Mesendoderm (in vitro differentiated cells): ENCODE data around the gene ZNRF3.
A peak's percentile ranks its signal among the peaks of the same experiment; 100 is the strongest.

ENCODE experiments used
- DNase-seq: peaks from one replicate; pipeline ENCODE4 v3.0.0; 2013
- H2AK5ac ChIP-seq: 2 replicates; pipeline ENCODE4 v1.6.1; 2013; ENCODE audit warnings: low read length, inconsistent platforms
- H2BK120ac ChIP-seq: 2 replicates; pipeline ENCODE4 v1.6.1; 2013; ENCODE audit warnings: low read depth, mild to moderate bottlenecking, low read length, moderate library complexity, mixed read lengths
- H2BK15ac ChIP-seq: replicated peaks from 2 replicates; pipeline ENCODE4 v1.6.1; 2013; ENCODE audit warnings: low read depth, mild to moderate bottlenecking, moderate library complexity
- H2BK5ac ChIP-seq: 2 replicates; pipeline ENCODE4 v1.6.1; 2013; ENCODE audit warnings: low read length, inconsistent platforms
- H3K18ac ChIP-seq: 2 replicates; pipeline ENCODE4 v1.6.1; 2013; ENCODE audit warnings: mild to moderate bottlenecking, low read length, mixed read lengths
- H3K23ac ChIP-seq: one replicate; pipeline ENCODE4 v1.6.1; 2013; ENCODE audit warnings: low read length
- H3K27ac ChIP-seq: 2 replicates; pipeline ENCODE4 v1.5.1; 2013; ENCODE audit warnings: low read depth, mild to moderate bottlenecking, inconsistent platforms, low read length, moderate library complexity
- H3K27me3 ChIP-seq: 2 replicates; pipeline ENCODE4 v1.6.1; 2013; ENCODE audit warnings: low read length, control low read depth, mild to moderate bottlenecking, inconsistent platforms; ENCODE audit not compliant: insufficient read depth, poor library complexity
- H3K36me3 ChIP-seq: 2 replicates; pipeline ENCODE4 v1.6.1; 2013; ENCODE audit warnings: low read length, inconsistent platforms; ENCODE audit not compliant: control insufficient read depth, insufficient read depth
- H3K4ac ChIP-seq: one replicate; pipeline ENCODE4 v1.6.1; 2013; ENCODE audit warnings: low read depth, mild to moderate bottlenecking, low read length, moderate library complexity
- H3K4me1 ChIP-seq: 2 replicates; pipeline ENCODE4 v1.6.1; 2013; ENCODE audit warnings: low read depth, low read length, inconsistent platforms; ENCODE audit not compliant: control insufficient read depth
- H3K4me2 ChIP-seq: 2 replicates; pipeline ENCODE4 v1.6.1; 2013; ENCODE audit warnings: low read length
- H3K4me3 ChIP-seq: 2 replicates; pipeline ENCODE4 v1.5.1; 2013; ENCODE audit warnings: mild to moderate bottlenecking, low read length
- H3K56ac ChIP-seq: one replicate; pipeline ENCODE4 v1.6.1; 2013; ENCODE audit warnings: low read length
- H3K79me1 ChIP-seq: 2 replicates; pipeline ENCODE4 v1.6.1; 2013; ENCODE audit warnings: low read length, inconsistent platforms
- H3K79me2 ChIP-seq: 2 replicates; pipeline ENCODE4 v1.6.1; 2013; ENCODE audit warnings: mild to moderate bottlenecking, low read length; ENCODE audit not compliant: control insufficient read depth, insufficient read depth
- H3K9ac ChIP-seq: 2 replicates; pipeline ENCODE4 v1.6.1; 2013; ENCODE audit warnings: low read length, inconsistent platforms
- H4K5ac ChIP-seq: one replicate; pipeline ENCODE4 v1.6.1; 2013; ENCODE audit warnings: low read length
- H4K8ac ChIP-seq: one replicate; pipeline ENCODE4 v1.6.1; 2013; ENCODE audit warnings: low read depth, mild to moderate bottlenecking, control low read depth, low read length, moderate library complexity
- WGBS: extraction: QIAGEN DNeasy Blood & Tissue Kit; methylation state at CpG from one replicate; pipeline ENCODE4 v1.1.7; 2013; ENCODE audit warnings: low lambda C conversion rate, missing lambda C conversion rate; ENCODE audit not compliant: insufficient coverage; ENCODE audit errors: extremely low coverage; 5-methylcytosine and 5-hydroxymethylcytosine counted together

Gene ZNRF3

DNA sequence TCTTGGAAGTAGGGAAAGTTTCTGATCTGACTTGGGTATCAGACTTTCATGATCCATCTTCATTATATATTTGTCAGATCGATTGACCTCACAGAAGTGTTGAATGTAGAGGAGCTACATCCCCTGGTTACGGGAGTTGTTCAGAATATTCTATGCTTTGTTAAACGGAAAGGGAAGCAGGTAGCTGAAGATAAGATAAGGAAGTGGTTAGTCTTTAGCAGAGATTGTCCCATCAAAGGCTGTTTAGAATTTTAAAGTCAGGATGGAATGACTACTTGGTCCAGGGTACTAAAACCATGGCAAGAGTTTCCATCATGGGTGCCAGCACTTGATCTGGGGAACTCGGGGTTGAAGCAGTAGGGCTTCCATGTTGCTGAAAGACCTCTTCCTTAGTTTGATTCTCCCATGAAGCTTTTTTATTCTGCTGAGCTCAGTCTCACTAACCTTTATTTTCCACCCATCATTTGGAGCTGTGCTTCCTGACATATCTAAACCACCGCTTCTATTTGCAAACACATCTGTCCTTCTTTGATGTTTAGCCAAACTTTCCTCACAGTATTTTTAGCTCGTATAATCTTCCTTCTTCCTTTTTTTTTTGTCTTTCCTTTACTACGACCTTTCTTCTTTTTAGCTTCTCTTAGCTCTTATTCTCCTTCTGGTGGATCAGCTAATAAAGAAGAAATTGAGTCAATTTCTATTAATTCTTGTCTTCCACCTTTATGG, 182.3 kb downstream of the ZNRF3 start:
- Histone ChIP-seq H3K4me2 (no peak overlapping the region), H3K23ac (no peak overlapping the region), H3K27me3 (peaks cover 4% of the 10 kb centered on the region), H3K4me1 (no peaks in the 10 kb centered on the region), H2BK120ac (no peak overlapping the region), H3K27ac (no peak overlapping the region), H3K4ac (no peak overlapping the region), H3K56ac (no peak overlapping the region), H3K4me3 (no peak overlapping the region), H4K8ac (no peak overlapping the region), H3K18ac (no peak overlapping the region), H3K79me2 (no peaks in the 10 kb centered on the region), H3K79me1 (no peaks in the 10 kb centered on the region), H2AK5ac (no peak overlapping the region), H2BK5ac (no peak overlapping the region), H4K5ac (no peak overlapping the region), H3K36me3 (no peaks in the 10 kb centered on the region), H2BK15ac (no peak overlapping the region), H3K9ac (no peak overlapping the region)
- DNase-seq = no peak
- WGBS = no CpG with 5 or more reads among the region's 7 CpGs

DNA sequence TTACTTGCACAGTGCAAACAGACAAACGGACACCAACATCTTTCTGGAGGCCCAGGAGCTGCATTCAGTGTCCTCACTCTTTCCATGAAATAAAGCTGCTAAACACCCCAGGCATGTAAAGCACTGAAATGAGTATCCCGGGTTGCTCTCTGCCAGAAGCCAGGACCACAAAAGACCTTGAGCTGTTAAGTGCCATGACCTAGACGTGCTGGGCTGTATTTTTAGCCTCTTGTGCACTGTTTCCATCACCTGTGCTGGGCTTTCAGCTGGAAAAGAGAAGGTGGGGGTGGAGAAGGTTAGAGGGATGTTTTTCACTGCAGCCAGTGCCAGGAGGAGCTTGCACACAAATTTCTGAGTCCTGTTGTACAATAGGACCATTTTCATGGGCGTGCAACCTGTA, 186.1 kb downstream of the ZNRF3 start:
- no peaks in the 10 kb centered on the region for H3K4me1 ChIP-seq
- no peaks in the 10 kb centered on the region for H3K36me3 ChIP-seq
- no peak overlapping the region for H3K4me3 ChIP-seq
- no peak overlapping the region for H3K9ac ChIP-seq
- H3K27ac ChIP-seq = no peak overlapping the region
- WGBS = no CpG with 5 or more reads among the region's 4 CpGs
- H2BK15ac ChIP-seq = no peak overlapping the region
- no peak overlapping the region for H3K56ac ChIP-seq
- H4K5ac ChIP-seq = no peak overlapping the region
- H3K23ac ChIP-seq = no peak overlapping the region
- H2BK5ac ChIP-seq = no peak overlapping the region
- no peaks in the 10 kb centered on the region for H3K79me1 ChIP-seq
- no peak for DNase-seq
- H2AK5ac ChIP-seq = no peak overlapping the region
- H2BK120ac ChIP-seq = no peak overlapping the region
- no peaks in the 10 kb centered on the region for H3K79me2 ChIP-seq
- H4K8ac ChIP-seq = no peak overlapping the region
- no peak overlapping the region for H3K18ac ChIP-seq
- no peak overlapping the region for H3K4me2 ChIP-seq
- H3K4ac ChIP-seq = no peak overlapping the region
- peaks cover 5% of the 10 kb centered on the region for H3K27me3 ChIP-seq

DNA sequence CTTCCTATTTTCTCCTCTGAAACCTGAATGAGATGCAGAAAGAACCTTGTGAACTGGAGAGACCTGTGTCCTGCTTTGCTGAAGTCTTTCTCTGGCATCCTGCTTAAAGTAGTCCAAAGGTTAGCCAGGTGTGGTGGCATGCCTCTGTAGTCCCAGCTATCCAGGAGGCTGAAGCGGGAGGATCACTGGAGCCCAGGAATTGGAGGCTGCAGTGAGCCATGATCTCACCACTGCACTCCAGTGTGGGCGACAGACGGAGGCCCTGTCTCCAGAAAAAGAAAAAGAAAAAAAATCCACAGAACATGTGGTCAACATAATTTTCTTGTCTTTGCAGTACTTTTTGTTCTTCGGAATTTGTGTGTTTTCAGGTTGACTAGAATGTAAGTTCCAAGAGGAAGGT, 187.1 kb downstream of the ZNRF3 start:
- Histone ChIP-seq H2BK5ac (no peak overlapping the region), H3K4ac (no peak overlapping the region), H3K4me2 (no peak overlapping the region), H3K23ac (no peak overlapping the region), H4K8ac (no peak overlapping the region), H3K79me2 (no peaks in the 10 kb centered on the region), H2BK15ac (no peak overlapping the region), H3K27me3 (peaks cover 5% of the 10 kb centered on the region), H3K36me3 (no peaks in the 10 kb centered on the region), H3K4me3 (no peak overlapping the region), H3K18ac (no peak overlapping the region), H3K27ac (no peak overlapping the region), H2BK120ac (no peak overlapping the region), H3K9ac (no peak overlapping the region), H3K4me1 (no peaks in the 10 kb centered on the region), H3K79me1 (no peaks in the 10 kb centered on the region), H3K56ac (no peak overlapping the region), H2AK5ac (no peak overlapping the region), H4K5ac (no peak overlapping the region)
- no CpG with 5 or more reads among the region's 4 CpGs for WGBS
- no peak for DNase-seq

DNA sequence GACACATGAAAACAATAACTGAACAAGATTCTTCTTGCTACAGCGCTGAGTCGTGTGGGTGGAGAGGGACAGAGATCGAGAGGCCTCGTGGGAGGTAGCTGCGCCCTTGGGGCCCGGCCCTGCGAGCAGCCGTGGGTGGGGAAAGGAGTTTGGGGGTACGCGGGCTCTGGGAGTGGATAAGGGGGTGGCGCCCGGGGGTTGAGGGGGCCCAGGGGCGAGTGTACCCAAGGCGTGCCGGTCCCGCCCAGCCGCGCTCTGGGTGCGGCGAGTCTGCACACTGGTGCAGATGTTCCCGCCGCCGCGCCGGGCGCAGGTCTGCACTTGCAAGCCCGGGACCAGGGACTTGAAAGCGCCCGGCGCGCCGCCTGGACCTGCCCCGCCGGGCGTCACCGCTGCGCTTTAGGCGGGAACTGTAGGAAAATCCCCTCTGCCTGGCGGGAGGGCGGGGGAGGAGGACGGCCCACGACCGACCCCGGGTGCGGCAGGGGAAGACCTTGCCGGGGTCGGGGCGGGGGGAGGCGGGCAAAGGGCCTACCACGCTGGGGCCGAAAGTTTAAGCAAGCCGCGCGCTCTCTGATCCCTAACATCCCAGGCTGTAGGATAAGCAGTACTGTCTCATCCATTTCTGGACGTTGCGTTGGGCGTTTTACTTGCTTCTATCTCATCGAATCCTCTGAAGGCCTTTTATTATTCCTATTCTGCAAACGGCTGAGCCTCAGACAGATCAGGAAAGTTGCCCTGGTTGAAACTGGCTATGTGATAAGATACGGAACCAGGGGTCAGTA, 188.1 kb downstream of the ZNRF3 start:
- peak overlapping the region; percentile 6 for H3K4me2 ChIP-seq
- no peak overlapping the region for H3K4me3 ChIP-seq

DNA sequence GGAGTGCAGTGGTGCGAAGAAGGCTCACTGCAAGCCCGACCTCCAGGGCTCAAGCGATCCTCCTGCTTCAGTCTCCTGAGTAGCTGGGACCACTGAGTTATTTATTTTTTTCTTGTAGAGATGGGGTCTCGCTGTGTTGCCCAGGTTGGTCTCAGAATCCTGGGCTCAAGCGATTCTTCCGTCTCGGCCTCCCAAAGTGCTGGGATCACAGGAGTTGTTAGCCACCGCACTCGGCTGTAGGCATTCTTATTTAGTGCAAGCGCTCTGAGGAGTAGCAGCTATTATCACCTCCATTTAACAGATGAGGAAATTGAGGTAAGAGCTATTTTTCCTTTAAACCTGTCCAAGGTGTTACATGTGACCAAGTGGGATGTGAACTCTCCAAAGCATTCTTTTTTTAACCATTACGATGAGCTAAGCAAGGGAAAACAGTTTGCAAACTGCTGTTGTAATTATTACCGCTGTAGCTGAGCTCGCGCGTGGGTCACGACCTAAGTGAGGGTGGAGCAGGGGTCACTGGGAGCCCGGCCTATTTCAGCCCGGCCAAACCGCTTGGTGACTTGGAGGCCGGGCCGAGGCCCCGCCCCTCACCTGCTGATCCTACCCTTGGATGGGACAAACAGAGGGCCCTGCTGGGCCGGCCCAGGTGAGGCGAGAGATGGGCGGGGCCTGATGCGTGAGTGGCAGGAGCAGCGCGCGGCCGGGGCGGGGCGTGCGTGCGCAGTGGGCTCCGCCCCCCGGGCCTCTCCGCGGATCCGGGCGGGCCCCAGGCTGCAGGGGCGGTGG, 189.0 kb downstream of the ZNRF3 start:
- Histone ChIP-seq H4K5ac (no peak overlapping the region), H3K4me3 (no peak overlapping the region), H2BK5ac (no peak overlapping the region), H3K56ac (no peak overlapping the region), H3K79me2 (no peaks in the 10 kb centered on the region), H3K9ac (no peak overlapping the region), H3K23ac (no peak overlapping the region), H3K4me2 (no peak overlapping the region), H3K27ac (no peak overlapping the region), H3K18ac (no peak overlapping the region), H2AK5ac (no peak overlapping the region), H3K36me3 (no peaks in the 10 kb centered on the region), H2BK15ac (no peak overlapping the region), H2BK120ac (no peak overlapping the region), H3K4me1 (no peaks in the 10 kb centered on the region), H3K4ac (no peak overlapping the region), H3K27me3 (peaks cover 5% of the 10 kb centered on the region), H4K8ac (no peak overlapping the region), H3K79me1 (no peaks in the 10 kb centered on the region)
- WGBS = no CpG with 5 or more reads among the region's 41 CpGs
- DNase-seq = peak; percentile 96

More for the DNA sequence above, 188.1 kb downstream of the ZNRF3 start:
- Histone ChIP-seq H3K36me3 (no peaks in the 10 kb centered on the region), H3K27me3 (peaks cover 5% of the 10 kb centered on the region), H2AK5ac (no peak overlapping the region), H3K79me1 (no peaks in the 10 kb centered on the region), H2BK120ac (no peak overlapping the region), H3K27ac (no peak overlapping the region), H3K23ac (no peak overlapping the region), H2BK15ac (no peak overlapping the region), H4K5ac (no peak overlapping the region), H3K18ac (peak overlapping the region; percentile 89), H3K9ac (peak overlapping the region; percentile 41), H3K4me1 (no peaks in the 10 kb centered on the region), H3K4ac (peak overlapping the region; percentile 50), H3K79me2 (no peaks in the 10 kb centered on the region), H2BK5ac (no peak overlapping the region), H4K8ac (no peak overlapping the region), H3K56ac (peak overlapping the region; percentile 71)
- peak; percentile 67 for DNase-seq
- WGBS = no CpG with 5 or more reads among the region's 60 CpGs
